BLaER1 treated with 17β-estradiol and CSF1 and Interleukin-3, amounts not matched to agents 10 nM and 100 nM (cell line): Measurements from ENCODE around the gene TRIM71.
A peak's percentile ranks its signal among the peaks of the same experiment; 100 is the strongest.

Experiments
- H3K27ac ChIP-seq, 11 experiments: shearing (Covaris generic); formaldehyde crosslinking; 2 replicates each; pipeline ENCODE4 v1.8.1; 2022
- H3K27me3 ChIP-seq, 11 experiments: shearing (Covaris generic); formaldehyde crosslinking; 2 replicates each; pipeline ENCODE4 v1.8.1; 2022
- H3K36me3 ChIP-seq, 11 experiments: shearing (Covaris generic); formaldehyde crosslinking; 2 replicates each; pipeline ENCODE4 v1.8.1; 2022
- H3K4me1 ChIP-seq, 10 experiments: shearing (Covaris generic); formaldehyde crosslinking; 2 replicates each; pipeline ENCODE4 v1.8.1; 2022
- H3K4me2 ChIP-seq, 11 experiments: shearing (Covaris generic); formaldehyde crosslinking; 2 replicates each; pipeline ENCODE4 v1.8.1; 2022
- H3K4me3 ChIP-seq, 10 experiments: shearing (Covaris generic); formaldehyde crosslinking; 2 replicates each; pipeline ENCODE4 v1.8.1; 2022
- H3K9ac ChIP-seq, 11 experiments: shearing (Covaris generic); formaldehyde crosslinking; 2 replicates each; pipeline ENCODE4 v1.8.1; 2022
- H3K9me3 ChIP-seq, 11 experiments: shearing (Covaris generic); formaldehyde crosslinking; replicated peaks in 1 of 11; 2 replicates each; pipeline ENCODE4 v1.8.1; 2022
- H4K20me1 ChIP-seq, 11 experiments: shearing (Covaris generic); formaldehyde crosslinking; 2 replicates each; pipeline ENCODE4 v1.8.1; 2022
- Cebpa-rat ChIP-seq, 11 experiments: shearing (Covaris generic); IDR thresholded peaks; 2 replicates each; pipeline ENCODE4 v1.8.1; 2022

The TRIM71 gene

GRCh38 chr3:32862936-32863487, 45.2 kb downstream of the TRIM71 start:
- H3K36me3 ChIP-seq: no peaks in the 10 kb centered on the region
- H3K9me3 ChIP-seq: no peaks in the 10 kb centered on the region
- no peak overlapping the region for H3K27ac ChIP-seq
- no peak overlapping the region for H3K9ac ChIP-seq
- H3K4me1 ChIP-seq: 0 out of 20 replicates have a peak, but pooled peaks cover 0 to 4% (median 0%) of the 10 kb centered on the region in 10 experiments
- no peak for TF ChIP-seq Cebpa-rat (IDR thresholded peaks at IDR 0.05)
- H3K27me3 ChIP-seq: no peaks in the 10 kb centered on the region
- H3K4me2 ChIP-seq: no peak overlapping the region
- H3K4me3 ChIP-seq: no peak overlapping the region
- H4K20me1 ChIP-seq: no peaks in the 10 kb centered on the region; a peak in 2 of 22 replicates

DNA sequence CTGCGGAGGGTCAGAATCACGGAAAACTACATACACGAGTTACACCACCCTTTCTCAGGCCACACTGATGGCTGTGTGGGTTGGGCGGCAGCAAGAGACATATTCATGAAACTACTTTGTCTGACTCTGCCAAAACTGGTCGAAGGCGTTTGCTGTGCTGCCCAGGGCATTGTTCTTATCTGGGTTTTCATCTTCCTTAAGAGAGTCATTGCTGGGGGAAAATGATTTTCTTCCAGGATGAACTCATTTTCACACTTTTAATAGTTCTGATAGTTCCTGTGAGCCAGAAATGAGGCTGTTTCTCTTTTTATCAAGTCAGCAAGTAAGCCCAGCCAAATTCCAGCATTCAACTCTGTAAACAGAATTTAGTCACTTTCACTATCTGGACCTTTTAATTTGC, 47.6 kb downstream of the TRIM71 start:
- Histone ChIP-seq H3K27ac (no peak overlapping the region), H3K4me1 (peaks cover 0 to 14% (median 9%) of the 10 kb centered on the region in 10 experiments; a peak in 18 of 20 replicates), H3K36me3 (no peaks in the 10 kb centered on the region), H3K27me3 (no peaks in the 10 kb centered on the region), H3K4me3 (no peak overlapping the region), H3K4me2 (no peak overlapping the region), H4K20me1 (no peaks in the 10 kb centered on the region; a peak in 2 of 22 replicates), H3K9me3 (no peaks in the 10 kb centered on the region), H3K9ac (no peak overlapping the region)
- no peak for TF ChIP-seq Cebpa-rat (IDR thresholded peaks at IDR 0.05)

GRCh38 chr3:32866533-32866932, 48.7 kb downstream of the TRIM71 start:
- H3K4me1 ChIP-seq: peaks cover 0 to 24% (median 18%) of the 10 kb centered on the region in 10 experiments; a peak in 18 of 20 replicates
- H3K9me3 ChIP-seq: no peaks in the 10 kb centered on the region
- no peak overlapping the region for H3K9ac ChIP-seq
- H3K4me3 ChIP-seq: no peak overlapping the region
- no peak overlapping the region for H3K4me2 ChIP-seq
- no peak overlapping the region for H3K27ac ChIP-seq
- no peak for TF ChIP-seq Cebpa-rat (IDR thresholded peaks at IDR 0.05)
- H4K20me1 ChIP-seq: no peaks in the 10 kb centered on the region; a peak in 2 of 22 replicates
- no peaks in the 10 kb centered on the region for H3K27me3 ChIP-seq
- H3K36me3 ChIP-seq: no peaks in the 10 kb centered on the region

DNA sequence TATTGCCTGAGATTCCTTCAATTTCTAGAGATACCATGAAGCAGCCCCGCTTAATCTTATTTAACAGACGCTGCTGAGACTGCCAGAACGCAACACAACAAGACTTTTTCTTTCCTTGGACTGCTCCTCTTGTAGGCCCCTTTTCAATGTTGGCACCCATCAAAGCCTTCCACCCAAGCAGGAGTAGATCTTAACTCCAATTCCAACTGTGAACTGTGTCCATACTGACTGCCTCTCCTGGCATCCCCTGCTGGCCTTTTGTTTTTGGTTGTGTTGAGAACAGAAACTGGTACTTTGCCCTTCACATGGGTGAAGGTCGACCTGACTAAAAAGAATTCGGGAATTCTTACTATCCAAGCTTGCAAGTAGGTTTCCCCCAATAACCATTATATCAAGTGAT, 50.2 kb downstream of the TRIM71 start:
- Histone ChIP-seq H3K4me1 (peaks cover 0 to 24% (median 18%) of the 10 kb centered on the region in 10 experiments; a peak in 18 of 20 replicates), H3K9me3 (no peaks in the 10 kb centered on the region), H3K27me3 (no peaks in the 10 kb centered on the region), H3K36me3 (no peaks in the 10 kb centered on the region), H3K4me2 (no peak overlapping the region), H3K27ac (no peak overlapping the region), H3K9ac (no peak overlapping the region), H3K4me3 (no peak overlapping the region), H4K20me1 (no peaks in the 10 kb centered on the region; a peak in 2 of 22 replicates)
- no peak for TF ChIP-seq Cebpa-rat (IDR thresholded peaks at IDR 0.05)

- H3K4me2 ChIP-seq: no peak overlapping the region
- H3K9ac ChIP-seq: no peak overlapping the region
- peaks cover 9 to 33% (median 27%) of the 10 kb centered on the region in 10 experiments for H3K4me1 ChIP-seq
- no peaks in the 10 kb centered on the region for H3K9me3 ChIP-seq
- no peak for TF ChIP-seq Cebpa-rat (IDR thresholded peaks at IDR 0.05)
- no peak overlapping the region for H3K4me3 ChIP-seq
- no peaks in the 10 kb centered on the region; a peak in 2 of 22 replicates for H4K20me1 ChIP-seq
- no peak overlapping the region for H3K27ac ChIP-seq
- H3K36me3 ChIP-seq: no peaks in the 10 kb centered on the region
- H3K27me3 ChIP-seq: no peaks in the 10 kb centered on the region
Observed at GRCh38 chr3:32868719-32869512, 51.1 kb downstream of the TRIM71 start.

- Histone ChIP-seq H3K27me3 (no peaks in the 10 kb centered on the region), H3K27ac (no peak overlapping the region), H3K9ac (no peak overlapping the region), H4K20me1 (no peaks in the 10 kb centered on the region; a peak in 2 of 22 replicates), H3K4me2 (peak overlapping the region in 8 of 11 experiments; percentile 39 to 73 (median 46); a peak in 11 of 22 replicates), H3K9me3 (no peaks in the 10 kb centered on the region), H3K36me3 (no peaks in the 10 kb centered on the region), H3K4me1 (peaks cover 11 to 34% (median 28%) of the 10 kb centered on the region in 10 experiments), H3K4me3 (no peak overlapping the region)
- TF ChIP-seq Cebpa-rat (IDR thresholded peaks at IDR 0.05): no peak
Observed at GRCh38 chr3:32869513-32870047, 51.8 kb downstream of the TRIM71 start.

- Histone ChIP-seq H3K27me3 (no peaks in the 10 kb centered on the region), H3K4me2 (peak overlapping the region in 9 of 11 experiments; percentile 1 to 73 (median 45); a peak in 18 of 22 replicates), H3K9me3 (no peaks in the 10 kb centered on the region), H3K4me1 (peaks cover 11 to 34% (median 28%) of the 10 kb centered on the region in 10 experiments), H3K27ac (no peak overlapping the region), H3K4me3 (no peak overlapping the region), H3K36me3 (0 out of 22 replicates have a peak, but pooled peaks cover 0 to 2% (median 0%) of the 10 kb centered on the region in 11 experiments), H3K9ac (no peak overlapping the region), H4K20me1 (no peaks in the 10 kb centered on the region)
- no peak for TF ChIP-seq Cebpa-rat (IDR thresholded peaks at IDR 0.05)
Observed at GRCh38 chr3:32870373-32871095, 52.7 kb downstream of the TRIM71 start.

DNA sequence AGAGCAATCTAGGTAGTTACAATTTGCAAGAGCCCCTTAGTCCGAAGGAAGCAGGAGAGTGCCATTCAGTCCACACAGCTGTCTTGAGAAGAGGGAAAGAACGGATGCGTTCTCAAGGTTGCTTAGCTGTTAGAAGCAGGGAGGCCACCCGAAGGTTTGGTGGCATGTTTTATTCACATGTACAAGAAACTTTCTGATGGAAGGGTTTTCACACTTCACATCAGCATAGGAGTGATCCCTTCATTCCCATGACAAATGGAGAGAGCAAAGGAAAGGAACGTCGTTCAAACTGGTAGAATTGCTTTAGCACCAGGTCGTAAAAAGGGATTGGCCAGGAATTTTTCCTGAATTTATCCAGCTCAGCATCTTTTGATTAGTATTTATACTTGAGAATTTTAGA, 53.5 kb downstream of the TRIM71 start:
- Histone ChIP-seq H3K4me3 (no peak overlapping the region), H3K36me3 (0 out of 22 replicates have a peak, but pooled peaks cover 0 to 4% (median 0%) of the 10 kb centered on the region in 11 experiments), H3K27ac (no peak overlapping the region), H4K20me1 (no peaks in the 10 kb centered on the region), H3K27me3 (no peaks in the 10 kb centered on the region), H3K4me2 (peak overlapping the region in 9 of 11 experiments; percentile 1 to 73 (median 45); a peak in 14 of 22 replicates), H3K9me3 (no peaks in the 10 kb centered on the region), H3K9ac (no peak overlapping the region), H3K4me1 (peaks cover 11 to 34% (median 28%) of the 10 kb centered on the region in 10 experiments)
- no peak for TF ChIP-seq Cebpa-rat (IDR thresholded peaks at IDR 0.05)
